GM23248 (cell line): Measurements from ENCODE around the gene AEBP1.

Experiments
- EZH2 ChIP-seq: fragments of 200-600 bp; sonication (generic); IDR thresholded peaks from 2 replicates; pipeline ENCODE4 v1.6.1; 2018; ENCODE audit warnings: antibody characterized with exemption, mild to moderate bottlenecking; ENCODE audit not compliant: insufficient read depth, poor library complexity, severe bottlenecking
- EZH2phosphoT487 ChIP-seq: fragments of 200-600 bp; sonication (generic); IDR thresholded peaks from 2 replicates; pipeline ENCODE4 v1.6.1; 2018; ENCODE audit warnings: antibody characterized with exemption, moderate library complexity, mild to moderate bottlenecking, low read depth; ENCODE audit not compliant: insufficient read depth

- TF ChIP-seq EZH2 (no peak), EZH2phosphoT487 (no peak)
Measured at GRCh38 chr7:44094883-44095592, 9.1 kb upstream of the AEBP1 start.
